ENCODE results near the gene RNF224. TPM values are rescaled to one million over a fixed set of nuclear protein-coding genes. Genes with fewer than 3 reads are reported as not detected.
A peak's percentile ranks its signal among the peaks of the same experiment; 100 is the strongest.
"Not testable (repeated sequence)": the region's sequence is repeated elsewhere in the genome, so short reads cannot be mapped to it uniquely, and the experiment has no call there.

Gene RNF224
- total RNA-seq, 1 donor from 2014 or later, result 0.39 TPM

DNA sequence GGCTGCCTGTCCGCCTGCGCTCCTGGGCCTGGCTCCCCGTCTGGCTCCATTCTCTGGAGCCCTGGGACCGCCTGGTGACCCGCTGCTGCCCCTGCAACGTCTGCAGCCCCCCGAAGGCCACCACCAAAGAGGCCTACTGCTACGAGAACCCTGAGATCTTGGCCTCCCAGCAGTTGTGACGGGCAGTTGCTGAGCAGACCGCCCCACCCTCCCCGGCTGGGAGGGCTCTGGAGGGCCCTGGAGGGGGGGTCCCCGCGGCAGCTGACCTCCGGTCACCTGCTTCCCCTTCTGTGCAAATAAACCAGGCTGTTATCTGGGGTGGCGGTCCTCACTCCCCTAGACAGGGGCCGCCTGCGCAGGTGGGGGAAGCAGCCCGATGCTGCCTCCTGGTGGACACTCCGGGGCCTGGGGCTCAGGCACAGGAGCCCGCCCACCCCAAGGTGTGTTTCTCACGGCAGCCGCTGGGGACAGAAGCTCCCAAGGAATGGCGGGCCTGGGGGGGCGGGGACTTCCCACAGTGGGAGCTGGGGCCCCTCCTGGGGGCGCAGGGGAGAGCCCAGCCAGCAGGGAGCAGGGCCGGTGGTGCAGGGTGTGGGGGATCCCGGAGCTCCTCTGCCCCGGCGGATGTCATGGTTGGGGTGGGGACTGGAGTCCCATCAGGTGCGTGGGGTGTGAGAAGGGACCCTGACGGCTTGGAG is 9.1 kb downstream of the RNF224 start:
- Mint-ChIP-seq H3K27ac (ENCODE audit: unreplicated experiment) (no peak overlapping the region), H3K9me3 (ENCODE audit: unreplicated experiment) (peaks cover 5% of the 10 kb centered on the region), H3K4me1 (ENCODE audit: low read depth, unreplicated experiment) (peaks cover 9% of the 10 kb centered on the region), H3K27me3 (ENCODE audit: unreplicated experiment) (peaks cover 6% of the 10 kb centered on the region), H3K36me3 (ENCODE audit: unreplicated experiment) (no peaks in the 10 kb centered on the region), H3K4me3 (ENCODE audit: unreplicated experiment) (no peak overlapping the region)
- peak; percentile 93 for DNase-seq
- TF ChIP-seq, protein P1, sequence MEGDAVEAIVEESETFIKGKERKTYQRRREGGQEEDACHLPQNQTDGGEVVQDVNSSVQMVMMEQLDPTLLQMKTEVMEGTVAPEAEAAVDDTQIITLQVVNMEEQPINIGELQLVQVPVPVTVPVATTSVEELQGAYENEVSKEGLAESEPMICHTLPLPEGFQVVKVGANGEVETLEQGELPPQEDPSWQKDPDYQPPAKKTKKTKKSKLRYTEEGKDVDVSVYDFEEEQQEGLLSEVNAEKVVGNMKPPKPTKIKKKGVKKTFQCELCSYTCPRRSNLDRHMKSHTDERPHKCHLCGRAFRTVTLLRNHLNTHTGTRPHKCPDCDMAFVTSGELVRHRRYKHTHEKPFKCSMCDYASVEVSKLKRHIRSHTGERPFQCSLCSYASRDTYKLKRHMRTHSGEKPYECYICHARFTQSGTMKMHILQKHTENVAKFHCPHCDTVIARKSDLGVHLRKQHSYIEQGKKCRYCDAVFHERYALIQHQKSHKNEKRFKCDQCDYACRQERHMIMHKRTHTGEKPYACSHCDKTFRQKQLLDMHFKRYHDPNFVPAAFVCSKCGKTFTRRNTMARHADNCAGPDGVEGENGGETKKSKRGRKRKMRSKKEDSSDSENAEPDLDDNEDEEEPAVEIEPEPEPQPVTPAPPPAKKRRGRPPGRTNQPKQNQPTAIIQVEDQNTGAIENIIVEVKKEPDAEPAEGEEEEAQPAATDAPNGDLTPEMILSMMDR (IDR thresholded peaks at IDR 0.05; ENCODE audit: partially characterized antibody, unreplicated experiment), result peak; percentile 99

DNA sequence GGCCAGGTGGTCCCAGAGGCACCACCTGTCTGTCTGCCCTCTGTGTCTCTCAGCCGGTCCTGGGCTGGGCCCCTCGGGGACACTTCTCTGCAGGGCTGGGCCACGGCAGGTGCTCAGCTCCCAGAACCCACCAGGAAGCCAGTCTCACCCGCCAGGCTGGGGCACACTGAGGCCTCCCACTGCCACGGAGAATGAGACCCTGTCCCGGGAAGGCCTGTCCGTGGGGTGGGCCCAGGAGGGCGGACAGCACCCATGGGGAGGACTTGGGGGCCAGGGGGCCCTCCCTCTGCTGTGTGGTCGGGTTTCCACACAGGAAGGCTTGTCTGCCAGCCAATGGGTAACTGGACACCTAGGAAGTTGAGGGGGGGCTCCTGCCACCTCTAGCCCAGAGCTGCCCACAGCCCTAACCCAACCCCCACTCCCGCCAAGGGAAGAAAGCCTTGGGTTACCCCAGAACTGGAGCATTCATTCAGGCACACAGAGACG is 9.7 kb downstream of the RNF224 start:
- DNase-seq, result no peak
- Mint-ChIP-seq H3K4me3 (ENCODE audit: unreplicated experiment) (no peak overlapping the region), H3K9me3 (ENCODE audit: unreplicated experiment) (peaks cover 5% of the 10 kb centered on the region), H3K36me3 (ENCODE audit: unreplicated experiment) (no peaks in the 10 kb centered on the region), H3K27ac (ENCODE audit: unreplicated experiment) (no peak overlapping the region), H3K27me3 (ENCODE audit: unreplicated experiment) (peaks cover 6% of the 10 kb centered on the region), H3K4me1 (ENCODE audit: low read depth, unreplicated experiment) (peaks cover 9% of the 10 kb centered on the region)
- TF ChIP-seq, protein P1 (IDR thresholded peaks at IDR 0.05; ENCODE audit: partially characterized antibody, unreplicated experiment), result no peak

DNA sequence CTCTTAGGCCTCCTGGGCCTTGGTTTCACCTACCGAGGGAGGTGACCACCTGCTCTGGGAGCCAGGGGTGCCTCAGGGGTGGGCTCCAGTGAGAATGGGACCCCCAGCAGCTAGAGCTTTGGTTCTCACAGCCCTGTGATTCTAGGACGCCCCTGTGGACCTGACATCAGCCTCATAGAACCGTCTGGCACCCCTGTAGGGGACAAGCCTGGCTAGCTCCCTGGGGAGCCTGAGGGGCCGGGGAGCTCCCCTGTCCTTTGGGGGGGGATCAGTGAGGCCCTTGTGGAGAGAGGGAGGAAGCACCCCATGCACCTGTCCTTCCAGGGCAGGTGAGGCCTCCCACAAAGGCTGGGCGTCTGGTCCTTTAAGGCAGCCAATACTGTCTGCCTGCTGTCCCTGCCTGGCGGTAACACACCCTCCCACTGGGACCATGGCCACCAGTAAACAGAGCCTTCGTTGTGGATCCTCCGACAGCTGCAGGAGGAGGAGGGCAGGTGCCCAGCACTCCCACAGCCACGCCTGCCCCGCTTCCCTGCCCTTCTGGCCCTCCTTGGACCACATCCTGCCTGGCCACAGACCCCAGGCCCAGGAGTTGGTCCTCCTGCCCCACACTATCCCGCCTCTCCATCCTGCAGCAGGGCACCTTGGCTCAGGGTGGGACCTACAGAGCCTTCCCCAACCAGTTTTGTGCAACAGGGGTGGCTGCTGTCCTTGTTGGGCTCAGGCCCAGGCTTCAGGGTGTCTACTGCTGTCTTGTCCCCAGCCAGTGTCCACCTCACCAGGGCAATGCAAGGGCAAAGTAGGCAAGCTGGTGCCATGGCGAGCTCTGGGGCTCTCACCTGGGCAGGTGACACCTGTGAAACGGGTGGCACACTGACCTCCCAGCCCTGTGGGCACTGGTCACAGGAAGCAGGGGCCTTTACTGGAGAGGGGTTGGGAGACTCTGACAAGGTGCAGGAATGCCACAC is 10.7 kb downstream of the RNF224 start:
- Mint-ChIP-seq H3K4me1 (ENCODE audit: low read depth, unreplicated experiment) (peaks cover 16% of the 10 kb centered on the region), H3K4me3 (ENCODE audit: unreplicated experiment) (peak overlapping the region; percentile 46), H3K36me3 (ENCODE audit: unreplicated experiment) (no peaks in the 10 kb centered on the region), H3K27ac (ENCODE audit: unreplicated experiment) (no peak overlapping the region), H3K9me3 (ENCODE audit: unreplicated experiment) (peaks cover 5% of the 10 kb centered on the region), H3K27me3 (ENCODE audit: unreplicated experiment) (peaks cover 15% of the 10 kb centered on the region)
- DNase-seq, result peak; percentile 59
- TF ChIP-seq, protein P1 (IDR thresholded peaks at IDR 0.05; ENCODE audit: partially characterized antibody, unreplicated experiment), result no peak

DNA sequence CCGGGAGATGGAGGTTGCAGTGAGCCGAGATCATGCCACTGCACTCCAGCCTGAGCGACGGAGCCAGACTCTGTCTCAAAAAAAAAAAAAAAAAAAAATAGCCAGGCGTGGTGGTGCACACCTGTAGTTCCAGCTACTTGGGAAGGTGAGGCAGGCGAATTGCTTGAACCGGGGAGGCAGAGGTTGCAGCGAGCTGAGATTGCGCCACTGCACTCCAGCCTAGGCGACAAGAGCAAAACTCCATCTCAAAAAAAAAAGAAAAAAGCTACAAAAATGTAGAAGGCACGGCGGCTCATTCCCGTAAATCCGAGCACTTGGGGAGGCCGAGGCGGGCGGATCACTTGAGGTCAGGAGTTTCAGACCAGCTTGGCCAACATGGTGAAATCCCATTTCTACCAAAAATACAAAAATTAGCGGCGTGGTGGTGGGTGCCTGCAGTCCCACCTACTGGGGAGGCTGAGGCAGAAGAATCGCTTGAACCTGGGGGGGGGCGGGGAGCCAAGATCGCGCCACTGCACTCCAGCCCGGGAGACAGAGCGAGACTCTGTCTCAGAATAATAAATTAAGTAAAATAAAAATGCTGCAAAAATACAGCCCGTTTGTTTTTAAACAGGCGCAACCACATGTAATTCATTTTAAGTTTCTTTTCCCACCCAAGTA is 12.4 kb downstream of the RNF224 start:
- DNase-seq; H3K36me3 Mint-ChIP-seq (ENCODE audit: unreplicated experiment); H3K9me3 Mint-ChIP-seq (ENCODE audit: unreplicated experiment): not testable (repeated sequence)
- Mint-ChIP-seq H3K27ac (ENCODE audit: unreplicated experiment) (peak overlapping the region; percentile 62), H3K27me3 (ENCODE audit: unreplicated experiment) (peaks cover 15% of the 10 kb centered on the region), H3K4me1 (ENCODE audit: low read depth, unreplicated experiment) (peaks cover 16% of the 10 kb centered on the region), H3K4me3 (ENCODE audit: unreplicated experiment) (peak overlapping the region; percentile 81)

DNA sequence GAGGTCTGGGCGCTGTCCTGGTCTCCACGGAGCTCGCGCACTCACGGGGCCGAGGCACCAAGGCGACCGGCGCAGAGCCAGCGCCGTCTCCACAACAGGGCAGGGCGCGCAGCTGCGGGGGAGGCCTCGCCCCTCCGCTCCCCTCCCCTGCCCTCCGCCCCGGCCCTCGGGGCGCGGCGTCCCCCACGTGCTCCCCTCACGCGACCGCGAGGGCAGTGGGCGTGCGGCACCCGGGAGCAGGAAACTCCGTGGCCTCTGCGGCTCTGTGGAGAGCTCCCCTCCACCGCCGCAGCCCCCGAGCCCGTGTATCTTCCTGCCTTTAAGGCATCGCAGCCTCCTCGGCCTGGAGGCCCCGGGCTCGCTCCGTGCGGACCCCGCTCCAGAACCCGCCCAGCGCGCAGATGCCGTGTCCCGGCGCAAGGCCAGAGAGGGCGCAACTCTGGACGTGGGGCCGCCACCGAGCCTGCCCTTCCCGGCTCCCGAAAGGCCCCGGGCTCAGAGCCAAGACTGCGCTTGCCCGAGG is 13.1 kb downstream of the RNF224 start:
- TF ChIP-seq, protein P1 (IDR thresholded peaks at IDR 0.05; ENCODE audit: partially characterized antibody, unreplicated experiment), result no peak
- Mint-ChIP-seq H3K27me3 (ENCODE audit: unreplicated experiment) (peaks cover 15% of the 10 kb centered on the region), H3K4me3 (ENCODE audit: unreplicated experiment) (peak overlapping the region; percentile 81), H3K36me3 (ENCODE audit: unreplicated experiment) (no peaks in the 10 kb centered on the region), H3K9me3 (ENCODE audit: unreplicated experiment) (peaks cover 5% of the 10 kb centered on the region), H3K27ac (ENCODE audit: unreplicated experiment) (peak overlapping the region; percentile 62), H3K4me1 (ENCODE audit: low read depth, unreplicated experiment) (peaks cover 16% of the 10 kb centered on the region)
- peak; percentile 74 for DNase-seq
